Cardiac muscle cell (in vitro differentiated cells and primary cell): ENCODE results near the gene NAIF1. TPM values are rescaled to one million over a fixed set of nuclear protein-coding genes. Genes with fewer than 3 reads are reported as not detected.

Experiments used
- DNase-seq, 2 donors: peaks; one replicate each; pipeline versions ENCODE4 v3.0.0 to v3.0.0-alpha.2; 2010 to 2017; ENCODE audit warnings: low read depth in 1 of 2, low spot score in 1 of 2
- H3K27ac ChIP-seq: fragments of 200-600 bp; sonication (generic); 2 replicates; pipeline ENCODE4 v1.5.1; 2016
- H3K27me3 ChIP-seq: fragments of 200-600 bp; sonication (generic); 2 replicates; pipeline ENCODE4 v1.6.0; 2016; ENCODE audit warnings: control low read depth
- H3K36me3 ChIP-seq: fragments of 200-600 bp; sonication (generic); 2 replicates; pipeline ENCODE4 v1.5.1; 2016; ENCODE audit warnings: control low read depth
- H3K4me1 ChIP-seq: fragments of 200-600 bp; sonication (generic); 2 replicates; pipeline ENCODE4 v1.8.1; 2017; ENCODE audit warnings: low read depth, mild to moderate bottlenecking, mixed run types
- H3K4me3 ChIP-seq: fragments of 200-600 bp; sonication (generic); 2 replicates; pipeline ENCODE4 v1.5.1; 2016; ENCODE audit warnings: mild to moderate bottlenecking
- H3K9me3 ChIP-seq: fragments of 200-600 bp; sonication (generic); 2 replicates; pipeline ENCODE4 v1.5.1; 2017; ENCODE audit warnings: low read depth, mild to moderate bottlenecking, control low read depth
- CTCF ChIP-seq: IDR thresholded peaks from 2 replicates; pipeline ENCODE4 v1.5.1; 2012; ENCODE audit warnings: low read depth, mild to moderate bottlenecking, low read length
- polyA plus RNA-seq: library from polyadenylated mRNA; unstranded; fragments of >200 nt; fragmentation: Nextera tagmentation; extraction: Ambion mirVana; gene quantifications from 2 replicates; pipeline ENCODE4 v1.2.1, GENCODE V29; 2016
- total RNA-seq: library from RNA; depleted of rRNA; stranded (reverse); fragments of >200 nt; gene quantifications from 2 replicates; pipeline ENCODE4 v1.2.3, GENCODE V29; 2016

NAIF1 gene
- total and polyA plus RNA-seq, 2 experiments from 2014 or later: 6.9 to 9.4 TPM

DNA sequence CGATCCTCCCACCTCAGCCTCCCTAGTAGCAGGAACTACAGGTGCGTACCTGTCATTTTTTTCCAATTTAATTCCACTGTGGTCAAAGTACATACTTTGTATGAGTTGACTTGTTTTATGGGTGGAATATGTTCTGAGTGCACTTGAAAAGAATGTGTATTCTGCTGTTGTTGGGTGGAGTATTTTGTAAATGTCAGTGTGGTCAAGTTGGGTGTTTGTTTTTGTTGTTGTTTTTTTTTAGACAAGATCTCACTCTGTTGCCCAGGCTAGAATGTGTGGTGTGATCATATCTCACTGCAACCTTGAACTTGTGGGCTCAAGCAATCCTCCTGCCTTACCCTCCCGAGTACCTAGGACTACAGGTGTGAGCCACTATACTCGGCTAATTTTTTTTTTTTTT is 18.8 kb upstream of the NAIF1 start:
- no peak for DNase-seq
- Histone ChIP-seq H3K9me3 (no peaks in the 10 kb centered on the region), H3K4me3 (no peak overlapping the region), H3K4me1 (peaks cover 4% of the 10 kb centered on the region), H3K27me3 (no peaks in the 10 kb centered on the region), H3K36me3 (no peaks in the 10 kb centered on the region), H3K27ac (no peak overlapping the region)
- no peak for TF ChIP-seq CTCF

DNA sequence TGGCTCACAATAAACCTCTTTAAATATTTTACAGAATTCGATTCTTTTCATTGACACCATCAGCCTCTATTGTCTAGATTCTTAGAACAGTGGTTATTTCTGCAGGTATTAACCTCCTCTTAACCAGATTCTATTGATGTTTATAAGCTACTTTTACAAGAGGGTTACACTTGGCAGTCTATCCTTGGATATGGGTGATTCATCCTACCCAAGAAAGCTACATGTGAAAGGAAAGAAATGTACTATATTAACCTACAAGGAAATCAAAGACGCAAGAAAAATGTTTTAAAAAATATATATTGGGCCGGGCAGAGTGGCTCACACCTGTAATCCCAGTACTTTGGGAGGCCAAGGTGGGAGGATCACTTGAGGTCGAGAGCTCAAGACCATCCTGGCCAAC is 17.6 kb upstream of the NAIF1 start:
- peaks cover 7% of the 10 kb centered on the region for H3K4me1 ChIP-seq
- TF ChIP-seq CTCF: no peak

GRCh38 chr9:128082151-128082550 is 15.0 kb upstream of the NAIF1 start:
- no peak for DNase-seq
- no peak for TF ChIP-seq CTCF
- Histone ChIP-seq H3K4me1 (peaks cover 26% of the 10 kb centered on the region), H3K27ac (no peak overlapping the region), H3K36me3 (no peaks in the 10 kb centered on the region), H3K4me3 (no peak overlapping the region), H3K27me3 (no peaks in the 10 kb centered on the region), H3K9me3 (no peaks in the 10 kb centered on the region)

More for the DNA sequence above, 17.6 kb upstream of the NAIF1 start:
- Histone ChIP-seq H3K27me3 (no peaks in the 10 kb centered on the region), H3K9me3 (no peaks in the 10 kb centered on the region), H3K4me3 (no peak overlapping the region), H3K36me3 (no peaks in the 10 kb centered on the region), H3K27ac (no peak overlapping the region)
- DNase-seq: no peak

DNA sequence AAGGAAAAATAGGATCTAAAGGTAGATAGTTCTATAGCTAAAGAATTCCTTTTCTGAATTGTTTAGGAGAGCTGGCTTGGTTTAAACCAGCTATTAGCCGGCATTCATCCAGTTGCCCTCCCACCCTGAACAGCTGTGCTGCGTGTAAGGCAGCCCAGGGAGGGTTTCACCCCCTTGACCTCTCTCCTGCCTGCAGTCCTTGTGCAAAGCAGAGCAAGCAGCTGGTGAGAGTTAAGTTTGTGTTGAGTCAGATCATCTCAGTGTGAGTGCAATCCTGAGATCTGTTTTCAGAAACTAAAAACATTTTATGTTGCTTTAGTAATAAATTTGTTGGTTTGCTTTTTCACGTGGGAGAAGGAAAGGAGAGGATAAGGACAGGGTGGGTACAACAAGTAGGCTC is 13.9 kb upstream of the NAIF1 start:
- peaks cover 26% of the 10 kb centered on the region for H3K4me1 ChIP-seq
- TF ChIP-seq CTCF: no peak

DNA sequence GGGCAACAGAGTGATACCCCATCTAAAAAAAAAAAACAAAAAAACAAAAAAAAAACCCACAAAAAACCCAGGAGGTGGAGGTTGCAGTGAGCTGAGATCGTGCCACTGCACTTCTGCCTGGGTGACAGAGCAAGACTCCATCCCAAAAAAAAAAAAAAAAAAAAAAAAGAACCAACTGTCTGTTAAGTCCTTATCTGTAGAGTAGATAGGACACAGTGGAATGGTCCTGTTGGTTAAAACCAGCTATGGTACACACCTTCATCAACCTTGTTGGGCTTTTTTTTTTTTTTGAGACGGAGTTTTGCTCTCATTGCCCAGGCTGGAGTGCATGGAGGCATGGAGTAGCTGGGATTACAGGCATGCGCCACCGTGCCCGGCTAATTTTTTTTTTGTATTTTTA is 13.1 kb upstream of the NAIF1 start:
- Histone ChIP-seq H3K9me3 (no peaks in the 10 kb centered on the region), H3K4me3 (no peak overlapping the region), H3K27ac (no peak overlapping the region), H3K27me3 (no peaks in the 10 kb centered on the region), H3K4me1 (peaks cover 26% of the 10 kb centered on the region), H3K36me3 (no peaks in the 10 kb centered on the region)
- no peak for TF ChIP-seq CTCF
- no peak for DNase-seq

More for the DNA sequence above, 13.9 kb upstream of the NAIF1 start:
- no peaks in the 10 kb centered on the region for H3K36me3 ChIP-seq
- H3K27ac ChIP-seq: peak overlapping the region; percentile 51
- DNase-seq: peak in 1 of 2 donors; percentile 91
- H3K4me3 ChIP-seq: no peak overlapping the region
- H3K27me3 ChIP-seq: no peaks in the 10 kb centered on the region
- no peaks in the 10 kb centered on the region for H3K9me3 ChIP-seq
